ENCODE results near the gene SPPL2C.

GRCh38 chr17:45861165-45861564, 16.5 kb downstream of the SPPL2C start:
- TF ChIP-seq EZH2 (IDR thresholded peaks at IDR 0.05; ENCODE audit: borderline replicate concordance, low read length), result no peak
- TF ChIP-seq, protein P1, sequence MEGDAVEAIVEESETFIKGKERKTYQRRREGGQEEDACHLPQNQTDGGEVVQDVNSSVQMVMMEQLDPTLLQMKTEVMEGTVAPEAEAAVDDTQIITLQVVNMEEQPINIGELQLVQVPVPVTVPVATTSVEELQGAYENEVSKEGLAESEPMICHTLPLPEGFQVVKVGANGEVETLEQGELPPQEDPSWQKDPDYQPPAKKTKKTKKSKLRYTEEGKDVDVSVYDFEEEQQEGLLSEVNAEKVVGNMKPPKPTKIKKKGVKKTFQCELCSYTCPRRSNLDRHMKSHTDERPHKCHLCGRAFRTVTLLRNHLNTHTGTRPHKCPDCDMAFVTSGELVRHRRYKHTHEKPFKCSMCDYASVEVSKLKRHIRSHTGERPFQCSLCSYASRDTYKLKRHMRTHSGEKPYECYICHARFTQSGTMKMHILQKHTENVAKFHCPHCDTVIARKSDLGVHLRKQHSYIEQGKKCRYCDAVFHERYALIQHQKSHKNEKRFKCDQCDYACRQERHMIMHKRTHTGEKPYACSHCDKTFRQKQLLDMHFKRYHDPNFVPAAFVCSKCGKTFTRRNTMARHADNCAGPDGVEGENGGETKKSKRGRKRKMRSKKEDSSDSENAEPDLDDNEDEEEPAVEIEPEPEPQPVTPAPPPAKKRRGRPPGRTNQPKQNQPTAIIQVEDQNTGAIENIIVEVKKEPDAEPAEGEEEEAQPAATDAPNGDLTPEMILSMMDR (IDR thresholded peaks at IDR 0.05; ENCODE audit: low read length), result no peak

All from OCI-LY1 (cell line).